Neural progenitor cell (in vitro differentiated cells): ENCODE results near the gene TSPAN33.

ENCODE experiments used
- EZH2phosphoT487 ChIP-seq: fragments of 200-600 bp; sonication (generic); IDR thresholded peaks from 2 replicates; pipeline ENCODE4 v1.6.1; 2017; ENCODE audit warnings: antibody characterized with exemption
- TF ChIP-seq, protein P1 (sequence below): fragments of 200-600 bp; sonication (generic); IDR thresholded peaks from 2 replicates; pipeline ENCODE4 v1.5.1; 2017; ENCODE audit warnings: antibody characterized with exemption, mild to moderate bottlenecking

DNA sequence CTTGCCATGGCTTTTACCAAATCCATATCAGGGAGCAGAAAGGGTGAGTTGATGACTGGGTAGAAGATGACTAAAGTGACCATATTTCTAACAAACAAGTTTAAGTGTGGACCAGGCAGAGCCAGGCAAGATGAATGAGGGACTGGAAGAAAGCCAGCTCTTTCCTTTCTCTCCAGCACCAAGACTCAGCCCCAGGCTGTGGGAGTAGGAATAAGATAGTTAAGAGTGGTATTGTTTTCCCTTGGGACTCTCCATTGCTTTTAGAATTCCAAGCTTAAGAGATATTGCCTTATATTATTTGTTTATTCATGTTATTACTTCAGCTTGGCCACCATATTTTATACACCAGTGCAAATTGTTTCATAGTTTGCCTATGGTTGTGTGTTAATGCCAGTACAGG, 28.8 kb upstream of the TSPAN33 start:
- TF ChIP-seq, protein P1, sequence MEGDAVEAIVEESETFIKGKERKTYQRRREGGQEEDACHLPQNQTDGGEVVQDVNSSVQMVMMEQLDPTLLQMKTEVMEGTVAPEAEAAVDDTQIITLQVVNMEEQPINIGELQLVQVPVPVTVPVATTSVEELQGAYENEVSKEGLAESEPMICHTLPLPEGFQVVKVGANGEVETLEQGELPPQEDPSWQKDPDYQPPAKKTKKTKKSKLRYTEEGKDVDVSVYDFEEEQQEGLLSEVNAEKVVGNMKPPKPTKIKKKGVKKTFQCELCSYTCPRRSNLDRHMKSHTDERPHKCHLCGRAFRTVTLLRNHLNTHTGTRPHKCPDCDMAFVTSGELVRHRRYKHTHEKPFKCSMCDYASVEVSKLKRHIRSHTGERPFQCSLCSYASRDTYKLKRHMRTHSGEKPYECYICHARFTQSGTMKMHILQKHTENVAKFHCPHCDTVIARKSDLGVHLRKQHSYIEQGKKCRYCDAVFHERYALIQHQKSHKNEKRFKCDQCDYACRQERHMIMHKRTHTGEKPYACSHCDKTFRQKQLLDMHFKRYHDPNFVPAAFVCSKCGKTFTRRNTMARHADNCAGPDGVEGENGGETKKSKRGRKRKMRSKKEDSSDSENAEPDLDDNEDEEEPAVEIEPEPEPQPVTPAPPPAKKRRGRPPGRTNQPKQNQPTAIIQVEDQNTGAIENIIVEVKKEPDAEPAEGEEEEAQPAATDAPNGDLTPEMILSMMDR, result no peak
- TF ChIP-seq EZH2phosphoT487, result no peak
